Measurements from ENCODE around the gene KRT36. TPM values are rescaled to one million over a fixed set of nuclear protein-coding genes. Genes with fewer than 3 reads are reported as not detected.
A peak's percentile ranks its signal among the peaks of the same experiment; 100 is the strongest.

The KRT36 gene
- polyA plus RNA-seq, 3 donors = 0.24 to 0.87 (median 0.25) TPM

GRCh38 chr17:41500131-41500911 is 10.6 kb upstream of the KRT36 start:
- Mint-ChIP-seq H3K27ac (peak overlapping the region; percentile 48 to 92 (median 72)), H3K36me3 (no peaks in the 10 kb centered on the region), H3K9me3 (peaks cover 0 to 7% (median 0%) of the 10 kb centered on the region in 7 donors), H3K4me3 (peak overlapping the region in 1 of 2 donors; percentile 67), H3K27me3 (ENCODE audit: low read depth in 3 of 3) (peaks cover 3 to 11% (median 7%) of the 10 kb centered on the region in 3 donors), H3K4me1 (peaks cover 46% of the 10 kb centered on the region)
- Histone ChIP-seq H3K4me1 (ENCODE audit: control insufficient read depth in 1 of 2, insufficient read depth in 2 of 2, low read length in 2 of 2) (peaks cover 44 to 48% of the 10 kb centered on the region in 2 donors), H3K27me3 (ENCODE audit: control insufficient read depth in 2 of 2, insufficient read depth in 2 of 2, low read length in 2 of 2) (no peaks in the 10 kb centered on the region), H3K4me3 (replicated peaks in 1 of 3; ENCODE audit: low read depth in 2 of 3, low read length in 3 of 3) (no peak overlapping the region), H4K20me1 (ENCODE audit: insufficient read depth, low read length) (no peaks in the 10 kb centered on the region), H3K9ac (ENCODE audit: insufficient read depth, low read length, poor library complexity, severe bottlenecking) (no peak overlapping the region), H3K79me2 (ENCODE audit: insufficient read depth, low read length) (no peaks in the 10 kb centered on the region), H3K36me3 (replicated peaks in 1 of 2; ENCODE audit: control insufficient read depth in 1 of 2, insufficient read depth in 2 of 2, low read length in 2 of 2) (no peaks in the 10 kb centered on the region), H2AFZ (ENCODE audit: insufficient read depth, low read depth, low read length, poor library complexity, severe bottlenecking) (peak overlapping the region; percentile 6), H3K27ac (ENCODE audit: low read depth in 1 of 2, low read length in 2 of 2) (peak overlapping the region in 1 of 2 donors; percentile 59), H3K4me2 (replicated peaks; ENCODE audit: extremely low read depth, low read length, poor library complexity, severe bottlenecking) (peak overlapping the region; percentile 36), H3K9me3 (replicated peaks in 1 of 2; ENCODE audit: control insufficient read depth in 1 of 2, insufficient read depth in 1 of 2, low read length in 2 of 2) (no peaks in the 10 kb centered on the region)
- intact Hi-C loops (cut with micrococcal nuclease) = loop anchor here in 1 of 2 donors (10.0 kb wide), 1 partner anchor 586 kb away; no protein-coding TSS in a partner anchor
- no peak for TF ChIP-seq CTCF (IDR thresholded peaks at IDR 0.05)
- 66% methylated on average over 14 of the region's 15 CpGs for WGBS (ENCODE audit: insufficient coverage)
- DNase-seq = peak; percentile 71 to 72 (median 71)

- Histone ChIP-seq H3K79me2 (ENCODE audit: insufficient read depth, low read length) (no peaks in the 10 kb centered on the region), H3K9me3 (replicated peaks in 1 of 2; ENCODE audit: control insufficient read depth in 1 of 2, insufficient read depth in 1 of 2, low read length in 2 of 2) (no peaks in the 10 kb centered on the region), H4K20me1 (ENCODE audit: insufficient read depth, low read length) (no peaks in the 10 kb centered on the region), H3K4me2 (replicated peaks; ENCODE audit: extremely low read depth, low read length, poor library complexity, severe bottlenecking) (no peak overlapping the region), H3K4me3 (replicated peaks in 1 of 3; ENCODE audit: low read depth in 2 of 3, low read length in 3 of 3) (peak overlapping the region in 1 of 3 experiments; percentile 12), H3K27me3 (ENCODE audit: control insufficient read depth in 2 of 2, insufficient read depth in 2 of 2, low read length in 2 of 2) (no peaks in the 10 kb centered on the region), H3K4me1 (ENCODE audit: control insufficient read depth in 1 of 2, insufficient read depth in 2 of 2, low read length in 2 of 2) (peaks cover 44 to 48% of the 10 kb centered on the region in 2 donors), H2AFZ (ENCODE audit: insufficient read depth, low read depth, low read length, poor library complexity, severe bottlenecking) (peak overlapping the region; percentile 6), H3K9ac (ENCODE audit: insufficient read depth, low read length, poor library complexity, severe bottlenecking) (no peak overlapping the region), H3K36me3 (replicated peaks in 1 of 2; ENCODE audit: control insufficient read depth in 1 of 2, insufficient read depth in 2 of 2, low read length in 2 of 2) (no peaks in the 10 kb centered on the region), H3K27ac (ENCODE audit: low read depth in 1 of 2, low read length in 2 of 2) (peak overlapping the region in 1 of 2 donors; percentile 59)
- H3K27ac Mint-ChIP-seq = peak overlapping the region; percentile 25 to 92 (median 69)
- H3K27me3 Mint-ChIP-seq (ENCODE audit: low read depth in 3 of 3) = peaks cover 1 to 8% (median 7%) of the 10 kb centered on the region in 3 donors
- no peak for TF ChIP-seq CTCF (IDR thresholded peaks at IDR 0.05)
- 100% methylated on average over 5 of the region's 5 CpGs for WGBS (ENCODE audit: insufficient coverage)
- H3K4me1 Mint-ChIP-seq = peaks cover 47% of the 10 kb centered on the region
- H3K4me3 Mint-ChIP-seq = peak overlapping the region in 1 of 2 donors; percentile 67
- no peak for DNase-seq
- H3K9me3 Mint-ChIP-seq = peaks cover 0 to 7% (median 0%) of the 10 kb centered on the region in 7 donors
- no peaks in the 10 kb centered on the region for H3K36me3 Mint-ChIP-seq
- intact Hi-C loops (cut with micrococcal nuclease) = loop anchor here (5.0 to 10.0 kb wide), 4 partner anchors 165 to 592 kb away; no protein-coding TSS in a partner anchor
Measured at GRCh38 chr17:41499714-41500113, 10.0 kb upstream of the KRT36 start.

All from CD14-positive monocyte (primary cell).